NK-92 treated with Interleukin-12 subunit alpha and Interleukin-12 subunit beta, amount 100 ng/mL, for 24 hours (cell line): ENCODE data around the gene SERPINH1.

Experiments
- DNase-seq: peaks from one replicate; lab custom pipeline; 2025; lab: John Stamatoyannopoulos, UW

Gene SERPINH1

GRCh38 chr11:75596914-75597313, 34.9 kb downstream of the SERPINH1 start:
- no peak for DNase-seq

- no peak for DNase-seq
Measured at GRCh38 chr11:75597636-75598035, 35.6 kb downstream of the SERPINH1 start.

- no peak for DNase-seq
Measured at GRCh38 chr11:75598264-75598663, 36.2 kb downstream of the SERPINH1 start.

- DNase-seq: no peak
Measured at GRCh38 chr11:75598900-75599299, 36.8 kb downstream of the SERPINH1 start.

- DNase-seq: no peak
Measured at GRCh38 chr11:75600356-75600755, 38.3 kb downstream of the SERPINH1 start.

- no peak for DNase-seq
Measured at GRCh38 chr11:75601494-75601893, 39.4 kb downstream of the SERPINH1 start.

GRCh38 chr11:75602951-75603350, 40.9 kb downstream of the SERPINH1 start:
- no peak for DNase-seq

GRCh38 chr11:75603791-75604736, 42.0 kb downstream of the SERPINH1 start:
- no peak for DNase-seq

- DNase-seq: no peak
Measured at GRCh38 chr11:75606099-75606498, 44.0 kb downstream of the SERPINH1 start.

- no peak for DNase-seq
Measured at GRCh38 chr11:75611823-75612222, 49.8 kb downstream of the SERPINH1 start.

- DNase-seq: no peak
Measured at GRCh38 chr11:75615751-75616150, 53.7 kb downstream of the SERPINH1 start.

GRCh38 chr11:75616281-75616680, 54.2 kb downstream of the SERPINH1 start:
- DNase-seq: no peak
